Duodenal mucosa (tissue), 2 donors: ENCODE measurements around the gene CA9.

Experiments used
- H3K27ac ChIP-seq: one replicate; pipeline ENCODE4 v1.7.0; 2013; ENCODE audit warnings: low read depth, low read length
- H3K27me3 ChIP-seq, 2 donors: one replicate each; pipeline ENCODE4 v1.7.0; 2013; ENCODE audit warnings: low read length in 2 of 2, control low read depth in 1 of 2; ENCODE audit not compliant: insufficient read depth in 2 of 2, control insufficient read depth in 1 of 2
- H3K36me3 ChIP-seq, 2 donors: one replicate each; pipeline ENCODE4 v1.7.0; 2013; ENCODE audit warnings: low read length in 2 of 2, control low read depth in 1 of 2; ENCODE audit not compliant: insufficient read depth in 2 of 2, control insufficient read depth in 1 of 2
- H3K4me1 ChIP-seq, 2 donors: one replicate each; pipeline ENCODE4 v1.7.0; 2013; ENCODE audit warnings: low read length in 2 of 2, control low read depth in 1 of 2; ENCODE audit not compliant: insufficient read depth in 2 of 2, control insufficient read depth in 1 of 2
- H3K4me3 ChIP-seq, 2 donors: one replicate each; pipeline ENCODE4 v1.7.0; 2013; ENCODE audit warnings: low read length in 2 of 2, low read depth in 1 of 2
- H3K9ac ChIP-seq, 2 donors: one replicate each; pipeline ENCODE4 v1.7.0; 2013; ENCODE audit warnings: low read length in 2 of 2, low read depth in 1 of 2
- H3K9me3 ChIP-seq, 2 donors: one replicate each; pipeline ENCODE4 v1.7.0; 2013; ENCODE audit warnings: low read length in 2 of 2, control low read depth in 1 of 2; ENCODE audit not compliant: control insufficient read depth in 1 of 2

CA9 gene

DNA sequence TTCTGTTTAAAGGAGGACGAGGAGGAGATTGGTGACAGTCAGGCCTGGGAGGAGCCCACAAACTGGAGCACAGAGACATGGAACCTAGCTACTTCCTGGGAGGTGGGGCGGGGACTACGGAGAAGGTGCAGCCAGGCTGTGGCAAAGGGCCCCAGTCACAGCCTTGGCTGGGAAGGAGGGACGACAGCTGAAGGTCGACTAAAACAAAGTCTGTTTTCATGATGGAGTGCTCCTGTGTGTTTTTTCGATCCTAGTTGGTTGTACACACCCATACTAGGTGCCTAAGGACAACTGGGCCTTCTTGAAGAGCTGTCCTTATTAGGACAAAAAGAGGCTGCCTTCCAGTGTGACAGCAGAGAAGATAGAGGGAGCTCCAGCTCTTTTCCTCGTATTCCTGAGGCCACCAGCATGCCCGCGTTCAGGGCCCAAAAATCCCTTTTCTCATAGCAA lies 12.7 kb upstream of the CA9 start:
- H3K9ac ChIP-seq = peak overlapping the region in 1 of 2 donors; percentile 22
- H3K27ac ChIP-seq = peak overlapping the region; percentile 41
- H3K4me1 ChIP-seq = peaks cover 45 to 58% of the 10 kb centered on the region in 2 donors
- no peaks in the 10 kb centered on the region for H3K9me3 ChIP-seq
- no peaks in the 10 kb centered on the region for H3K27me3 ChIP-seq
- H3K36me3 ChIP-seq = peaks cover 8 to 11% of the 10 kb centered on the region in 2 donors
- no peak overlapping the region for H3K4me3 ChIP-seq

DNA sequence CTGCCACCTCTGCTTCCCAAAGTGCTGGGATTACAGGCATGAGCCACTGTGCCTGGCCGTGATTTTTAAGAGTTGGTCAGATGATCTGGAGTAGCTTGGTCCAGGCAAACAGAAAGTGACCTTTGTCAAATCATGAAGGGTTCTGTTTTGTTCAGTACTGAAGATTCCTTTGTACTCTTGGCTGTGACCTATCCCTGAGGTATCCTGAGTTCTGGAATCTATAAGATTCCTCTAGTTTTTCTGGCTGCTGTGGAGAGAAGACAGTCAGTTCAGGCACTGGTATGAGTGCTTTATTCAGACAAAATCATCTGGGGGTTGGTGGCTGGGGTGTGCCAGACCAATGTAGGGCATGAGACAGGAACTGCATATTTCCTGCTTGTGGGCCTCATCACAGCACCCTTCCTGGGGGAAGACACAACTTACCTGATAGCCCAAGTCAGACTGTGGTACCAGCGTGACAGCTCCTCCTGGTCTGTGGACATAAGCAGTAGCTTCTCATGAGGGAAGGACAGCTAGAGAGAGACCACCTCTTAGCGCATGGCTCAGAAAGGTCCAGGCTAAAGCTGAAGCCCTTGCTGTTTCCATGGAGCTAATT lies 11.9 kb upstream of the CA9 start:
- peak overlapping the region; percentile 19 to 21 for H3K9ac ChIP-seq
- peaks cover 45 to 57% of the 10 kb centered on the region in 2 donors for H3K4me1 ChIP-seq
- H3K27me3 ChIP-seq = no peaks in the 10 kb centered on the region
- H3K27ac ChIP-seq = peak overlapping the region; percentile 3
- H3K4me3 ChIP-seq = no peak overlapping the region
- H3K36me3 ChIP-seq = peaks cover 8 to 11% of the 10 kb centered on the region in 2 donors
- H3K9me3 ChIP-seq = no peaks in the 10 kb centered on the region

DNA sequence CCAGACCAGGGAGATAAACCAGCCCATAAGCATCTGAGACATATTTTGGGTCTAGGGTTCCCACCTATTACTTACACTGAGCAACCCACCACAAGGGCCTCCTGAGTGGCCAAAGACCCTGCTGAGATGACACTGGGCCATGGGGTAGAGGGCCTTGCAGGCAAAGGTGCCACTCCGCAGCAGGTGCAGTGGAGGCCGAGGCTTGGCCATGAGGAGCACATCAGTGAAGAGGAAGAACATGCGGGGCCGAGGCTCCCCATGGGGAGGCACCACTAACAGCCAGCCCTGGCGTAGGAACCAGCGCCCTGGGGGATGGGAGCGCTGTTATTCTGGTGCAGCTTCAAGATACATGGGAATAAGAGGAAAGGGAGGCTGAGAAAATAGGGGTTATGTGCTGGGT lies 11.3 kb upstream of the CA9 start:
- Histone ChIP-seq H3K27ac (peak overlapping the region; percentile 3), H3K36me3 (peaks cover 8 to 11% of the 10 kb centered on the region in 2 donors), H3K9ac (peak overlapping the region in 1 of 2 donors; percentile 21), H3K4me3 (no peak overlapping the region), H3K9me3 (no peaks in the 10 kb centered on the region), H3K27me3 (no peaks in the 10 kb centered on the region), H3K4me1 (peaks cover 45 to 51% of the 10 kb centered on the region in 2 donors)

DNA sequence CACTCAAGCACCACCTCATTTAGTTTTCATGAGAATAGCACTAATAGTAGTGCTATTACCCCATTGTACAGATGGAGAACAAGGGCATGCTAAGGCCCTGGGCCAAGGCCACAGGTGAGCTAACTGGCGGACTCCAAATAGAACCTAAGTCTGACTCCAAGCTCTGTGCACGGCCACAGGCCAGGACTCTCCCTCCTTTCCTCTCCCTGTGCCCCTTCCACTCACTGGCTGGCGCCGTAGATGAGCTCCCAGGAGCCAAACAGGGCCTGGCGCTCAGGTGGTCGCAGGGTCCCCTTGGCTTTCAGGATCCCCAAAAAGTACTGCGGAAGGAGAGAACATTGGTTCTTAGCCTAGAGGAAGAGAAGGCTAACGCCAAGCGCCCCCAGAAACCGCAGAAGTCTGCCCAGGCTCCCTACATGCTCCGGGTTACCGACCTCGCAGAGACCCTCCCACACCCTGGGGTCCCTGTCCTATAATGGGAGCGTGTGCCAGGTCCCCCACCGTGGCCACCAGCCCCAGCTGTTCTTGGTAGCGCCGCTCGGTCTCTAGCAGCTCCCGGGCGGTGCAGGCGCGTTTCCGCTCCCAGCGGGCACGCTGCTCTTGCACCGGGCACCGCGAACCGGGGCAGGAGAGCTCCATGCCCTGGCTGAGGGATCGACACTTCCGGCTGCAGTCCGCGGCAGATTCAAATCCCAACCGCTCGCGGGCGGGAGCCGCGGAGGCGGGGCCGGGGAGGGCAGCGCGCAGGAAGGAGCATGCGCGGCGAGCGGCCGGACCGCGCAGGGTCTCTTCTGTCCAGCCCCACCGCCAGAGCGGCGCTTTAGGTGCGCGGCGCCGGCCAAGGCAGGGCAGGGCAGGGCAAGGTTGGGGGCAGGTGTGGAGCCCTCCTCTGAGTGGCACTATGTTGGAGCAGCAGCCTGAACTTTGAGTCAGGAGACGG lies 8.9 kb upstream of the CA9 start, which contains the start of gene ARHGEF39:
Gene ARHGEF39 (minus strand): TSS at position 665 of the 940 bp plus-strand sequence. CDS start 26 bp downstream, at position 639.
- Histone ChIP-seq H3K9ac (peak within 1 kb of the TSS; percentile 66 to 76), H3K4me1 (peaks cover 45 to 56% of the 10 kb centered on the region in 2 donors), H3K36me3 (peaks cover 8 to 11% of the 10 kb centered on the region in 2 donors), H3K9me3 (no peaks in the 10 kb centered on the region), H3K4me3 (peak within 1 kb of the TSS; percentile 74 to 81), H3K27ac (no peak within 1 kb of the TSS), H3K27me3 (no peaks in the 10 kb centered on the region)

DNA sequence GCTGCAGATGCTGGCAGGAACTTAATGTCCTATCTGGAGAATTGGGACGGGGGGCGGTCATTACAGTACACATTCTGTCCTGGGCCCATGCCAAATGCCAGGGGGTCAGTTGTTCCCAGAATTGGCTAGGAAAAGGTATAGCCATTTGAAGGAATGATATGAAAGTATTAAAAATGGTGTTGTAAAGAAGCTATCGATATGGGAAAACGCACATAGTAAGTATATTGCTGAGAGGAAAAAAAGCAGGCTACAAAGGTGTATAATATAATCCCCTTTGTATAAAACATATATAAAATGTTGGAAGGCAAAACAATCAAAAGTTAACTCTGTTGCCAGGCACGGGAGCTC lies 8.3 kb upstream of the CA9 start:
- H3K9me3 ChIP-seq = no peaks in the 10 kb centered on the region
- no peak overlapping the region for H3K27ac ChIP-seq
- H3K9ac ChIP-seq = peak overlapping the region; percentile 66 to 76
- H3K27me3 ChIP-seq = no peaks in the 10 kb centered on the region
- H3K4me3 ChIP-seq = peak overlapping the region; percentile 74 to 81
- peaks cover 6 to 8% of the 10 kb centered on the region in 2 donors for H3K36me3 ChIP-seq
- peaks cover 48 to 57% of the 10 kb centered on the region in 2 donors for H3K4me1 ChIP-seq

DNA sequence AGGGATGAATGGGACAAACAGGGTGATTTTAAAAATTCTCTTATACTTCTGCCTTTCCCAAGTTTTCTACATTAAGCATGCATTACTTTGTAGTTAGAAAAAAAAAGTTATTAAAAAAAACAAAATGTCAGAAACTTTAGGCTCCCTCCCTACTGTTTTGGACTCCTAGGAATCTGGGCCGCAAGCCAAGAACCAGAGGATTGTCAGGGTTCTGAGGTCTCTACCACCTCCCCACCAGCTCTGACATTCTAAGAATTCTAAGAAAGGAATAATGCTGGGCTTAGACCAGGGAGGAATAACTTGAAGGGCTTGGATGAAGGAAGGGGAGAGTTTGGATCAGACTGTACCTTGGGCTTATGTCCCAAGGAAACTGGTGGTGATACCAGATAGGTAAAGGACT lies 7.7 kb upstream of the CA9 start:
- no peaks in the 10 kb centered on the region for H3K9me3 ChIP-seq
- H3K9ac ChIP-seq = no peak overlapping the region
- H3K27me3 ChIP-seq = no peaks in the 10 kb centered on the region
- H3K4me3 ChIP-seq = no peak overlapping the region
- H3K4me1 ChIP-seq = peaks cover 44 to 53% of the 10 kb centered on the region in 2 donors
- no peak overlapping the region for H3K27ac ChIP-seq
- H3K36me3 ChIP-seq = peaks cover 3 to 4% of the 10 kb centered on the region in 2 donors

DNA sequence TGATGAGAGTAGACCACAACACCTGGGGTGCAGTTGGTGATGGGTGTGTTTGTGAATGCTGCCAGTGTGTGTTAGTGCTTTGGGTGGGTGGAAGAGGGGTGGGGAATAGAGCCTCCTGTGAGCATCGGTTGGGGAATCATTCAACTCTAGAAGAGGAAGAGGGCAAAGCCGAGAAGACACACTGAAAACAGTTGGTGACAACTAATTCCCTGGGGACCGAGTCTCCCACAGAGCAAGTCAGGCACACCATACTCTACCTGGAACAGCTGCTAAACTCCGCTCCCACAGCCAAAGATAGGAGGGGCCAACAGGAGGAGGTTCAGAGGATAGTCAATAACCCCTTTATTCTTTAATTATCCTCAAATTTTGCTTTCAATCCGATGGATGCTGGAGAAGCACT lies 7.2 kb upstream of the CA9 start:
- Histone ChIP-seq H3K9me3 (no peaks in the 10 kb centered on the region), H3K4me3 (no peak overlapping the region), H3K27ac (no peak overlapping the region), H3K9ac (no peak overlapping the region), H3K36me3 (peaks cover 3 to 4% of the 10 kb centered on the region in 2 donors), H3K4me1 (peaks cover 42 to 52% of the 10 kb centered on the region in 2 donors), H3K27me3 (no peaks in the 10 kb centered on the region)

DNA sequence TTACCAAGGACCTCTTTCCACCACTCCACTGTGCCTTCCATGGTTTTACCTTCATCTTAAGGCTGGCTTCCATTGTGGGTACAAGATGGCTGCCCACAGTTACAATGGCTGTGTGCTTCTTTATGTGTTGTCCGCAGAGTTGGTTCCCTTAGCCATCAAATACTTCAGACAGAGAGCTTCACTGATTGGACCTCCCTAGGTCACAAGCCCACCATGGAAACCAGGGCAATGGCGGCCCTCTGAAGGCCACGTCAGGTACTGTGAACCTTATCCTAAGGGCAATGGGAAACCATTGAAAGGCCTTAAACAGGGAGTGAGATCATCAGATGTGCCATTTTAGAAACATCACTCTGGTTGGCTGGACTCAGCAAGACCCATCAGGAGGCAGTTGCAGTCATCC lies 5.8 kb upstream of the CA9 start:
- H3K9me3 ChIP-seq = no peaks in the 10 kb centered on the region
- peaks cover 39 to 42% of the 10 kb centered on the region in 2 donors for H3K4me1 ChIP-seq
- H3K27me3 ChIP-seq = no peaks in the 10 kb centered on the region
- H3K27ac ChIP-seq = no peak overlapping the region
- H3K9ac ChIP-seq = no peak overlapping the region
- no peak overlapping the region for H3K4me3 ChIP-seq
- peaks cover 0 to 2% of the 10 kb centered on the region in 2 donors for H3K36me3 ChIP-seq

DNA sequence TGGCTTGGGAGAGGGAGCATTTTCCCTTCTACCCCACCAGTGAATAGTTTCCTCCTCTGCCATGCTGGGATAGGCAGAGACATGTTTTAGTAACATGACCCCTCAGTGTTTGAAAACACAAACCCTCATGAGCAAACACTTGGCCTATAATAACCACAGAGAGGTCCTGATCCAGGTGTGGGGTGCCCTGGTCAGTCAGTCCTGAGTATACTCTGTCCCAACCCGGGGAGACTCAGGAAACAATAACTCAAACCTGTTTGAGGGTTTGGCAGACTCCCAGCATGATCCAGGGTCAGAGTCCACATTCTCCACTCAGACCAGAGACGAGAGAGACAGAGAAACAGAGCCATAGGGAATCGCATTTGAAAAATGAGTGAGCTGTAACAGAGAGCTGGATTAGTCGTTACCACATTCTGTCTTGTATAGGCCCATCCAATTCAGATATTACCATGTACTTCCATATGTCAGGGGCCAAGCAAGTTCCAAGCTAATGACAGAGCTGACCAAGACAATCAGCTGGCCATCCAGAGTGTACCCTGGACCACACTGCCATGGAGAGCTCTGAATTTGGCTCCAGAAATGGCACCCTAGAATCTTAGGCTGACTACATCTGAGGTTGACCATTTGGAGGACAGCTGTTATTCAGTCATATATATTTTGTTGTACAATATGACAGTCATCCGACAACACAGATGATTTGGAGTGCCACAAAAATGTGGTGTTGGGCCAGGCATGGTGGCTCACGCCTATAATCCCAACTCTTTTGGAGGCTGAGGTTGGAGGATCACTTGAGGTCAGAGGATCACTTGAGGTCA lies 4.2 kb upstream of the CA9 start:
- Histone ChIP-seq H3K27ac (peak overlapping the region; percentile 7), H3K4me1 (peaks cover 36 to 38% of the 10 kb centered on the region in 2 donors)

More for the DNA sequence above, 4.2 kb upstream of the CA9 start:
- H3K9me3 ChIP-seq = no peaks in the 10 kb centered on the region
- H3K36me3 ChIP-seq = no peaks in the 10 kb centered on the region
- H3K27me3 ChIP-seq = no peaks in the 10 kb centered on the region
- no peak overlapping the region for H3K4me3 ChIP-seq
- H3K9ac ChIP-seq = no peak overlapping the region
